Limb (tissue), 2 donors: ENCODE data around the gene HAO2.
"Not testable (repeated sequence)": the region's sequence is repeated elsewhere in the genome, so short reads cannot be mapped to it uniquely, and the experiment has no call there.

Experiments used
- DNase-seq, 2 donors: peaks; one replicate each; pipeline ENCODE4 v3.0.0-alpha.2; 2016; ENCODE audit errors: extremely low spot score in 2 of 2

Gene HAO2

GRCh38 chr1:119368554-119368953, at the start of gene HAO2:
Gene HAO2, plus strand, starts transcription at chr1:119368785. Its CDS starts 12,301 bp downstream, at chr1:119381086.
- DNase-seq: no peak

- DNase-seq: no peak
Observed at GRCh38 chr1:119320100-119320499, 48.5 kb upstream of the HAO2 start.

- DNase-seq: no peak
Observed at GRCh38 chr1:119321666-119322419, 46.7 kb upstream of the HAO2 start.

GRCh38 chr1:119323216-119323982, 45.2 kb upstream of the HAO2 start:
- DNase-seq: no peak

- no peak for DNase-seq
Observed at GRCh38 chr1:119324198-119324597, 44.4 kb upstream of the HAO2 start.

- no peak for DNase-seq
Observed at GRCh38 chr1:119326251-119326650, 42.3 kb upstream of the HAO2 start.

- DNase-seq: peak in 1 of 2 donors; percentile 74
Observed at GRCh38 chr1:119327094-119327449, 41.5 kb upstream of the HAO2 start.

- peak in 1 of 2 donors; percentile 78 for DNase-seq
Observed at GRCh38 chr1:119327450-119328155, 41.0 kb upstream of the HAO2 start.

- DNase-seq: no peak
Observed at GRCh38 chr1:119329541-119330461, 38.8 kb upstream of the HAO2 start.

- DNase-seq: no peak
Observed at GRCh38 chr1:119330466-119331189, 38.0 kb upstream of the HAO2 start.

- DNase-seq: no peak
Observed at GRCh38 chr1:119331190-119331515, 37.4 kb upstream of the HAO2 start.

- DNase-seq: no peak
Observed at GRCh38 chr1:119331915-119332314, 36.7 kb upstream of the HAO2 start.

GRCh38 chr1:119332622-119333021, 36.0 kb upstream of the HAO2 start:
- DNase-seq: no peak

GRCh38 chr1:119333163-119333896, 35.3 kb upstream of the HAO2 start:
- DNase-seq: no peak

GRCh38 chr1:119333897-119334250, 34.7 kb upstream of the HAO2 start:
- DNase-seq: not testable (repeated sequence)

GRCh38 chr1:119336848-119337247, 31.7 kb upstream of the HAO2 start:
- DNase-seq: no peak

- DNase-seq: no peak
Observed at GRCh38 chr1:119338004-119338403, 30.6 kb upstream of the HAO2 start.

- no peak for DNase-seq
Observed at GRCh38 chr1:119338757-119339156, 29.8 kb upstream of the HAO2 start.

- DNase-seq: no peak
Observed at GRCh38 chr1:119340861-119341261, 27.7 kb upstream of the HAO2 start.

- DNase-seq: no peak
Observed at GRCh38 chr1:119341372-119341947, 27.1 kb upstream of the HAO2 start.
